Stomach (tissue), 4 donors: ENCODE data around the gene ZNF611.
"Not testable (repeated sequence)": the region's sequence is repeated elsewhere in the genome, so short reads cannot be mapped to it uniquely, and the experiment has no call there.

Source experiments
- POLR2A ChIP-seq, 4 donors: fragments of 450-650 bp; IDR thresholded peaks; one replicate each; pipeline ENCODE4 v1.6.1; 2016; ENCODE audit warnings: antibody characterized with exemption in 4 of 4, control low read depth in 2 of 4, mild to moderate bottlenecking in 1 of 4, moderate library complexity in 1 of 4
- TF ChIP-seq, protein P1 (sequence below), 7 experiments: fragments of 450-650 bp in 4 of 7; fragments of 200-600 bp in 3 of 7; sonication (generic) in 3 of 7; IDR thresholded peaks; one replicate each; pipeline ENCODE4 v1.5.1; 2016 to 2019; ENCODE audit warnings: antibody characterized with exemption in 7 of 7, control low read depth in 2 of 7, mild to moderate bottlenecking in 1 of 7

DNA sequence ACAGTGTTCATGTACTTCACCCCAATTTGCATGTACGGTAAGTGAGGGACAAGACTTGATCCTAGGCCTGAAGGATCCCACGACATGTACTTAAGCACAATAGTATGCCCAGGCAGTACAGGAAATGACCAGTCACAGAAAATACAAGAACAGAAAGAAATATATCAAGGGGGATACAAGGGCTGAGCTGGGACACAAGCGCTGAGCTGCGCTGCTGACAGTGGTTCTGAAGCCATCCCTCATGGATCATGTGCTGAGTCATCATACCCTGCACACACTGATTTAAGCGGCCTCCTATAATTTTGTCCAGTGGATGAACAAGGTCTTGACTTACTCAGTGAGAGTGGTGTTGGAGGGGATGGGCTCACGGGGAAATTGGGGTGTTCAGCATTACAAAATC, 59.6 kb downstream of the ZNF611 start:
- TF ChIP-seq, protein P1, sequence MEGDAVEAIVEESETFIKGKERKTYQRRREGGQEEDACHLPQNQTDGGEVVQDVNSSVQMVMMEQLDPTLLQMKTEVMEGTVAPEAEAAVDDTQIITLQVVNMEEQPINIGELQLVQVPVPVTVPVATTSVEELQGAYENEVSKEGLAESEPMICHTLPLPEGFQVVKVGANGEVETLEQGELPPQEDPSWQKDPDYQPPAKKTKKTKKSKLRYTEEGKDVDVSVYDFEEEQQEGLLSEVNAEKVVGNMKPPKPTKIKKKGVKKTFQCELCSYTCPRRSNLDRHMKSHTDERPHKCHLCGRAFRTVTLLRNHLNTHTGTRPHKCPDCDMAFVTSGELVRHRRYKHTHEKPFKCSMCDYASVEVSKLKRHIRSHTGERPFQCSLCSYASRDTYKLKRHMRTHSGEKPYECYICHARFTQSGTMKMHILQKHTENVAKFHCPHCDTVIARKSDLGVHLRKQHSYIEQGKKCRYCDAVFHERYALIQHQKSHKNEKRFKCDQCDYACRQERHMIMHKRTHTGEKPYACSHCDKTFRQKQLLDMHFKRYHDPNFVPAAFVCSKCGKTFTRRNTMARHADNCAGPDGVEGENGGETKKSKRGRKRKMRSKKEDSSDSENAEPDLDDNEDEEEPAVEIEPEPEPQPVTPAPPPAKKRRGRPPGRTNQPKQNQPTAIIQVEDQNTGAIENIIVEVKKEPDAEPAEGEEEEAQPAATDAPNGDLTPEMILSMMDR (IDR thresholded peaks at IDR 0.05), result not testable (repeated sequence)
- not testable (repeated sequence) for TF ChIP-seq POLR2A (IDR thresholded peaks at IDR 0.05)
